ENCODE results near the gene DEFB132. TPM values are rescaled to one million over a fixed set of nuclear protein-coding genes. Genes with fewer than 3 reads are reported as not detected.

DEFB132 gene
- total and polyA plus RNA-seq, 2 of the 13 experiments (the other 11 are each of a cell fraction or from before 2014, with no cell fraction given), result not detected

DNA sequence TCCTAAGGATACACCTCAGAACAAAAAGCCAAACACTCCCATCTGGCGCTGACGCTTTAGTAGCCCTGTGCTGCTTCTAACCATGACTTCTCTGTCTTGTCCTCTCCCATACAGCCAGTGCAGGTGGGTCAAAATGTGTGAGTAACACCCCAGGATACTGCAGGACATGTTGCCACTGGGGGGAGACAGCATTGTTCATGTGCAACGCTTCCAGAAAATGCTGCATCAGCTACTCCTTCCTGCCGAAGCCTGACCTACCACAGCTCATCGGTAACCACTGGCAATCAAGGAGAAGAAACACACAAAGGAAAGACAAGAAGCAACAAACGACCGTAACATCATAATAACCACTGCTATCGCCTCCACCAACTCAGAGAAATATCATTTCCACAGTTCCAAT is 1.4 kb downstream of the DEFB132 start:
- WGBS (ENCODE audit: low lambda C conversion rate), result 15% methylated on average over 8 of the region's 8 CpGs
- FAIRE-seq (peak; percentile 82), ATAC-seq (peak; percentile 92), DNase-seq (ENCODE audit: low spot score) (peak; percentile 67)
- ChIA-PET POLR2A (no interaction called here), CTCF (ENCODE audit: low intra/inter-chr PET ratio, low total read pairs) (interaction anchor here (0.7 to 1.9 kb wide), 3 partner anchors 8 to 72 kb away, joined by 3 to 12 read pairs (median 4); no protein-coding TSS in a partner anchor)
- H3K79me2 ChIP-seq (ENCODE audit: insufficient read depth, low read length), result no peaks in the 10 kb centered on the region
- in situ Hi-C loops (cut with HindIII; ENCODE audit: extremely low pct_ligation_motif_present, low pct_unique_long_range_greater_than_20kb) (no loop called here), intact Hi-C loops (cut with micrococcal nuclease; ENCODE audit: unreplicated experiment) (loop anchor here (1.0 kb wide), 1 partner anchor 71 kb away; no protein-coding TSS in a partner anchor)
- H3K9ac ChIP-seq (ENCODE audit: insufficient read depth, low read depth, low read length), result no peak overlapping the region
- peaks cover 6 to 36% of the 10 kb centered on the region in 2 experiments; a peak in 4 of 5 replicates for H3K27me3 ChIP-seq (ENCODE audit: control insufficient read depth in 1 of 2, insufficient read depth in 2 of 2, low read length in 2 of 2)
- no TSS peak for BruUV-seq (replicated peaks)
- no peak overlapping the region for H2AFZ ChIP-seq (ENCODE audit: low read length)
- H3K27ac ChIP-seq (ENCODE audit: extremely low read length, insufficient read depth, low read length), result no peak overlapping the region
- H3K4me3 ChIP-seq (replicated peaks in 1 of 3; ENCODE audit: insufficient read depth in 1 of 3, low read depth in 2 of 3, low read length in 3 of 3), result no peak overlapping the region
- no peaks in the 10 kb centered on the region for H3K9me3 ChIP-seq (ENCODE audit: low read length)
- no peaks in the 10 kb centered on the region for H3K4me1 ChIP-seq (ENCODE audit: insufficient read depth, low read length)
- no peaks in the 10 kb centered on the region for H4K20me1 ChIP-seq (ENCODE audit: insufficient read depth, low read length)
- no peaks in the 10 kb centered on the region for H3K36me3 ChIP-seq (replicated peaks in 1 of 2; ENCODE audit: control insufficient read depth in 1 of 2, insufficient read depth in 2 of 2, low read length in 2 of 2)
- H3K4me2 ChIP-seq (ENCODE audit: low read depth, low read length), result no peak overlapping the region
- TF ChIP-seq, protein P1, sequence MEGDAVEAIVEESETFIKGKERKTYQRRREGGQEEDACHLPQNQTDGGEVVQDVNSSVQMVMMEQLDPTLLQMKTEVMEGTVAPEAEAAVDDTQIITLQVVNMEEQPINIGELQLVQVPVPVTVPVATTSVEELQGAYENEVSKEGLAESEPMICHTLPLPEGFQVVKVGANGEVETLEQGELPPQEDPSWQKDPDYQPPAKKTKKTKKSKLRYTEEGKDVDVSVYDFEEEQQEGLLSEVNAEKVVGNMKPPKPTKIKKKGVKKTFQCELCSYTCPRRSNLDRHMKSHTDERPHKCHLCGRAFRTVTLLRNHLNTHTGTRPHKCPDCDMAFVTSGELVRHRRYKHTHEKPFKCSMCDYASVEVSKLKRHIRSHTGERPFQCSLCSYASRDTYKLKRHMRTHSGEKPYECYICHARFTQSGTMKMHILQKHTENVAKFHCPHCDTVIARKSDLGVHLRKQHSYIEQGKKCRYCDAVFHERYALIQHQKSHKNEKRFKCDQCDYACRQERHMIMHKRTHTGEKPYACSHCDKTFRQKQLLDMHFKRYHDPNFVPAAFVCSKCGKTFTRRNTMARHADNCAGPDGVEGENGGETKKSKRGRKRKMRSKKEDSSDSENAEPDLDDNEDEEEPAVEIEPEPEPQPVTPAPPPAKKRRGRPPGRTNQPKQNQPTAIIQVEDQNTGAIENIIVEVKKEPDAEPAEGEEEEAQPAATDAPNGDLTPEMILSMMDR (CRISPR knock-in tag; IDR thresholded peaks at IDR 0.05), result peak; percentile 71
- TF ChIP-seq, protein P2, sequence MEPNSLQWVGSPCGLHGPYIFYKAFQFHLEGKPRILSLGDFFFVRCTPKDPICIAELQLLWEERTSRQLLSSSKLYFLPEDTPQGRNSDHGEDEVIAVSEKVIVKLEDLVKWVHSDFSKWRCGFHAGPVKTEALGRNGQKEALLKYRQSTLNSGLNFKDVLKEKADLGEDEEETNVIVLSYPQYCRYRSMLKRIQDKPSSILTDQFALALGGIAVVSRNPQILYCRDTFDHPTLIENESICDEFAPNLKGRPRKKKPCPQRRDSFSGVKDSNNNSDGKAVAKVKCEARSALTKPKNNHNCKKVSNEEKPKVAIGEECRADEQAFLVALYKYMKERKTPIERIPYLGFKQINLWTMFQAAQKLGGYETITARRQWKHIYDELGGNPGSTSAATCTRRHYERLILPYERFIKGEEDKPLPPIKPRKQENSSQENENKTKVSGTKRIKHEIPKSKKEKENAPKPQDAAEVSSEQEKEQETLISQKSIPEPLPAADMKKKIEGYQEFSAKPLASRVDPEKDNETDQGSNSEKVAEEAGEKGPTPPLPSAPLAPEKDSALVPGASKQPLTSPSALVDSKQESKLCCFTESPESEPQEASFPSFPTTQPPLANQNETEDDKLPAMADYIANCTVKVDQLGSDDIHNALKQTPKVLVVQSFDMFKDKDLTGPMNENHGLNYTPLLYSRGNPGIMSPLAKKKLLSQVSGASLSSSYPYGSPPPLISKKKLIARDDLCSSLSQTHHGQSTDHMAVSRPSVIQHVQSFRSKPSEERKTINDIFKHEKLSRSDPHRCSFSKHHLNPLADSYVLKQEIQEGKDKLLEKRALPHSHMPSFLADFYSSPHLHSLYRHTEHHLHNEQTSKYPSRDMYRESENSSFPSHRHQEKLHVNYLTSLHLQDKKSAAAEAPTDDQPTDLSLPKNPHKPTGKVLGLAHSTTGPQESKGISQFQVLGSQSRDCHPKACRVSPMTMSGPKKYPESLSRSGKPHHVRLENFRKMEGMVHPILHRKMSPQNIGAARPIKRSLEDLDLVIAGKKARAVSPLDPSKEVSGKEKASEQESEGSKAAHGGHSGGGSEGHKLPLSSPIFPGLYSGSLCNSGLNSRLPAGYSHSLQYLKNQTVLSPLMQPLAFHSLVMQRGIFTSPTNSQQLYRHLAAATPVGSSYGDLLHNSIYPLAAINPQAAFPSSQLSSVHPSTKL (CRISPR knock-in tag; IDR thresholded peaks at IDR 0.05), result peak; percentile 30; the same call in 1 of the 2 replicates
- TF ChIP-seq XRCC5 (optimal IDR thresholded peaks at IDR 0.05; ENCODE audit: low read length) (peak; percentile 32), ZNF644 (CRISPR knock-in tag; IDR thresholded peaks at IDR 0.05; ENCODE audit: low read depth) (no peak), MAFG (CRISPR knock-in tag; IDR thresholded peaks at IDR 0.05) (peak; percentile 98), ZNF331 (CRISPR knock-in tag; IDR thresholded peaks at IDR 0.05) (peak; percentile 45; the same call in 1 of the 2 replicates), SAP130 (CRISPR knock-in tag; IDR thresholded peaks at IDR 0.05; ENCODE audit: low read depth) (peak; percentile 47), EZH2 (conservative IDR thresholded peaks at IDR 0.05; ENCODE audit: low read depth, low read length) (no peak), ZBTB42 (CRISPR knock-in tag; IDR thresholded peaks at IDR 0.05) (no peak), ZNF180 (CRISPR knock-in tag; IDR thresholded peaks at IDR 0.05; ENCODE audit: borderline replicate concordance, low read depth) (no peak), ETV5 (CRISPR knock-in tag; IDR thresholded peaks at IDR 0.05; ENCODE audit: borderline replicate concordance) (0 out of 2 replicates have a peak, but pooled peaks have one; percentile 40), SMC3 (IDR thresholded peaks at IDR 0.05; ENCODE audit: low read length) (peak; percentile 88), RCOR2 (CRISPR knock-in tag; IDR thresholded peaks at IDR 0.05) (no peak)
- TF ChIP-seq, protein P3, sequence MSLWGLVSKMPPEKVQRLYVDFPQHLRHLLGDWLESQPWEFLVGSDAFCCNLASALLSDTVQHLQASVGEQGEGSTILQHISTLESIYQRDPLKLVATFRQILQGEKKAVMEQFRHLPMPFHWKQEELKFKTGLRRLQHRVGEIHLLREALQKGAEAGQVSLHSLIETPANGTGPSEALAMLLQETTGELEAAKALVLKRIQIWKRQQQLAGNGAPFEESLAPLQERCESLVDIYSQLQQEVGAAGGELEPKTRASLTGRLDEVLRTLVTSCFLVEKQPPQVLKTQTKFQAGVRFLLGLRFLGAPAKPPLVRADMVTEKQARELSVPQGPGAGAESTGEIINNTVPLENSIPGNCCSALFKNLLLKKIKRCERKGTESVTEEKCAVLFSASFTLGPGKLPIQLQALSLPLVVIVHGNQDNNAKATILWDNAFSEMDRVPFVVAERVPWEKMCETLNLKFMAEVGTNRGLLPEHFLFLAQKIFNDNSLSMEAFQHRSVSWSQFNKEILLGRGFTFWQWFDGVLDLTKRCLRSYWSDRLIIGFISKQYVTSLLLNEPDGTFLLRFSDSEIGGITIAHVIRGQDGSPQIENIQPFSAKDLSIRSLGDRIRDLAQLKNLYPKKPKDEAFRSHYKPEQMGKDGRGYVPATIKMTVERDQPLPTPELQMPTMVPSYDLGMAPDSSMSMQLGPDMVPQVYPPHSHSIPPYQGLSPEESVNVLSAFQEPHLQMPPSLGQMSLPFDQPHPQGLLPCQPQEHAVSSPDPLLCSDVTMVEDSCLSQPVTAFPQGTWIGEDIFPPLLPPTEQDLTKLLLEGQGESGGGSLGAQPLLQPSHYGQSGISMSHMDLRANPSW (CRISPR knock-in tag; IDR thresholded peaks at IDR 0.05; ENCODE audit: borderline replicate concordance), result no peak
- TF ChIP-seq, protein P4, sequence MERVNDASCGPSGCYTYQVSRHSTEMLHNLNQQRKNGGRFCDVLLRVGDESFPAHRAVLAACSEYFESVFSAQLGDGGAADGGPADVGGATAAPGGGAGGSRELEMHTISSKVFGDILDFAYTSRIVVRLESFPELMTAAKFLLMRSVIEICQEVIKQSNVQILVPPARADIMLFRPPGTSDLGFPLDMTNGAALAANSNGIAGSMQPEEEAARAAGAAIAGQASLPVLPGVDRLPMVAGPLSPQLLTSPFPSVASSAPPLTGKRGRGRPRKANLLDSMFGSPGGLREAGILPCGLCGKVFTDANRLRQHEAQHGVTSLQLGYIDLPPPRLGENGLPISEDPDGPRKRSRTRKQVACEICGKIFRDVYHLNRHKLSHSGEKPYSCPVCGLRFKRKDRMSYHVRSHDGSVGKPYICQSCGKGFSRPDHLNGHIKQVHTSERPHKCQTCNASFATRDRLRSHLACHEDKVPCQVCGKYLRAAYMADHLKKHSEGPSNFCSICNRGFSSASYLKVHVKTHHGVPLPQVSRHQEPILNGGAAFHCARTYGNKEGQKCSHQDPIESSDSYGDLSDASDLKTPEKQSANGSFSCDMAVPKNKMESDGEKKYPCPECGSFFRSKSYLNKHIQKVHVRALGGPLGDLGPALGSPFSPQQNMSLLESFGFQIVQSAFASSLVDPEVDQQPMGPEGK (CRISPR knock-in tag; IDR thresholded peaks at IDR 0.05), result peak; percentile 46; the same call in 1 of the 2 replicates

Data from HepG2 (cell line).